ENCODE results near the gene KCNJ6. TPM values are rescaled to one million over a fixed set of nuclear protein-coding genes. Genes with fewer than 3 reads are reported as not detected.

Gene KCNJ6
- total RNA-seq, 4 donors from 2014 or later, result not detected

- in situ Hi-C loops (cut with MboI; ENCODE audit: low sequenced_read_pairs in 4 of 4), result no loop called here
- ATAC-seq (no peak), DNase-seq (no peak)
- TF ChIP-seq, protein P1, sequence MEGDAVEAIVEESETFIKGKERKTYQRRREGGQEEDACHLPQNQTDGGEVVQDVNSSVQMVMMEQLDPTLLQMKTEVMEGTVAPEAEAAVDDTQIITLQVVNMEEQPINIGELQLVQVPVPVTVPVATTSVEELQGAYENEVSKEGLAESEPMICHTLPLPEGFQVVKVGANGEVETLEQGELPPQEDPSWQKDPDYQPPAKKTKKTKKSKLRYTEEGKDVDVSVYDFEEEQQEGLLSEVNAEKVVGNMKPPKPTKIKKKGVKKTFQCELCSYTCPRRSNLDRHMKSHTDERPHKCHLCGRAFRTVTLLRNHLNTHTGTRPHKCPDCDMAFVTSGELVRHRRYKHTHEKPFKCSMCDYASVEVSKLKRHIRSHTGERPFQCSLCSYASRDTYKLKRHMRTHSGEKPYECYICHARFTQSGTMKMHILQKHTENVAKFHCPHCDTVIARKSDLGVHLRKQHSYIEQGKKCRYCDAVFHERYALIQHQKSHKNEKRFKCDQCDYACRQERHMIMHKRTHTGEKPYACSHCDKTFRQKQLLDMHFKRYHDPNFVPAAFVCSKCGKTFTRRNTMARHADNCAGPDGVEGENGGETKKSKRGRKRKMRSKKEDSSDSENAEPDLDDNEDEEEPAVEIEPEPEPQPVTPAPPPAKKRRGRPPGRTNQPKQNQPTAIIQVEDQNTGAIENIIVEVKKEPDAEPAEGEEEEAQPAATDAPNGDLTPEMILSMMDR (IDR thresholded peaks at IDR 0.05 in 4 of 5, conservative IDR thresholded peaks at IDR 0.05 in 1 of 5), result no peak
- no peak for TF ChIP-seq POLR2A (IDR thresholded peaks at IDR 0.05)
- H3K9me3 ChIP-seq, result no peaks in the 10 kb centered on the region
- H3K27ac ChIP-seq, result no peak overlapping the region
- no peak overlapping the region for H3K4me3 ChIP-seq
- intact Hi-C loops (cut with DNase I; ENCODE audit: low total_unique reads), result no loop called here
- H3K36me3 ChIP-seq, result no peaks in the 10 kb centered on the region
- H3K4me1 ChIP-seq, result no peaks in the 10 kb centered on the region
- no peaks in the 10 kb centered on the region for H3K27me3 ChIP-seq
These were observed 70.7 kb downstream of the KCNJ6 start for GRCh38 chr21:37845535-37845934.

- intact Hi-C loops (cut with DNase I; ENCODE audit: low total_unique reads), result no loop called here
- H3K27ac ChIP-seq, result no peak overlapping the region
- no peak for DNase-seq
- in situ Hi-C loops (cut with MboI; ENCODE audit: low sequenced_read_pairs in 4 of 4), result no loop called here
- H3K27me3 ChIP-seq, result no peaks in the 10 kb centered on the region
- H3K9me3 ChIP-seq, result no peaks in the 10 kb centered on the region
- TF ChIP-seq, protein P1 (IDR thresholded peaks at IDR 0.05 in 4 of 5, conservative IDR thresholded peaks at IDR 0.05 in 1 of 5), result no peak
- TF ChIP-seq POLR2A (IDR thresholded peaks at IDR 0.05), result no peak
- no peaks in the 10 kb centered on the region for H3K4me1 ChIP-seq
- no peak overlapping the region for H3K4me3 ChIP-seq
- ATAC-seq, result no peak
- no peaks in the 10 kb centered on the region for H3K36me3 ChIP-seq
These were observed 73.1 kb downstream of the KCNJ6 start for GRCh38 chr21:37843191-37843590.

GRCh38 chr21:37842163-37842919 lies 73.9 kb downstream of the KCNJ6 start:
- Histone ChIP-seq H3K27me3 (no peaks in the 10 kb centered on the region), H3K27ac (no peak overlapping the region), H3K4me3 (no peak overlapping the region), H3K9me3 (no peaks in the 10 kb centered on the region), H3K4me1 (no peaks in the 10 kb centered on the region), H3K36me3 (no peaks in the 10 kb centered on the region)
- ATAC-seq, result no peak
- in situ Hi-C loops (cut with MboI; ENCODE audit: low sequenced_read_pairs in 4 of 4), result no loop called here
- intact Hi-C loops (cut with DNase I; ENCODE audit: low total_unique reads), result no loop called here
- no peak for DNase-seq
- TF ChIP-seq POLR2A (IDR thresholded peaks at IDR 0.05), result no peak

GRCh38 chr21:37837381-37837780 lies 78.9 kb downstream of the KCNJ6 start:
- no peak for DNase-seq
- in situ Hi-C loops (cut with MboI; ENCODE audit: low sequenced_read_pairs in 4 of 4), result no loop called here
- no peaks in the 10 kb centered on the region for H3K27me3 ChIP-seq
- no peaks in the 10 kb centered on the region for H3K4me1 ChIP-seq
- H3K4me3 ChIP-seq, result no peak overlapping the region
- H3K36me3 ChIP-seq, result no peaks in the 10 kb centered on the region
- TF ChIP-seq, protein P1 (IDR thresholded peaks at IDR 0.05 in 4 of 5, conservative IDR thresholded peaks at IDR 0.05 in 1 of 5), result no peak
- no peak for TF ChIP-seq POLR2A (IDR thresholded peaks at IDR 0.05)
- no peaks in the 10 kb centered on the region for H3K9me3 ChIP-seq
- intact Hi-C loops (cut with DNase I; ENCODE audit: low total_unique reads), result no loop called here
- no peak for ATAC-seq
- no peak overlapping the region for H3K27ac ChIP-seq

DNA sequence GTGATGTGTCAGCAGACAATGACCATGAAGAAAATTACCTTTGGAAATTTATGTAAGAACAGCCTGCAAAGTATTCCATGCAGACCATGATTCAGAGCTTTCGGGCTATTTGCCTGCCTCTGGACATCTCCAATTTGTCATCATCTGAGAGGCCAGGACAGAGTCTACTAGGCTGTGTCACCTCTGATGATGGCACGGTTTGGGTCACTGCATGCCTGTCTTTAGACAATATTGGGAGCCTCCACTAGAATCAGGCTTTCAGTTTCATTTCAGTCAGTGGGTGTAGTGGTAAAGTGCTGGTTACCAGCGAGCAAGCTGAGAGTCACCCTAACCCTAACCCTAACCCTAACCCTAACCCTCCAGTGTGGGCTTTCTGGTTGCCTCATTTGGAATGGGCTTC lies 80.8 kb downstream of the KCNJ6 start:
- in situ Hi-C loops (cut with MboI; ENCODE audit: low sequenced_read_pairs in 4 of 4) (no loop called here), intact Hi-C loops (cut with DNase I; ENCODE audit: low total_unique reads) (no loop called here)
- H3K27ac ChIP-seq, result no peak overlapping the region
- TF ChIP-seq, protein P1 (IDR thresholded peaks at IDR 0.05 in 4 of 5, conservative IDR thresholded peaks at IDR 0.05 in 1 of 5), result no peak
- TF ChIP-seq POLR2A (IDR thresholded peaks at IDR 0.05), result no peak
- no peak for ATAC-seq
- H3K36me3 ChIP-seq, result no peaks in the 10 kb centered on the region
- H3K27me3 ChIP-seq, result no peaks in the 10 kb centered on the region
- H3K4me3 ChIP-seq, result no peak overlapping the region
- no peak for DNase-seq
- H3K9me3 ChIP-seq, result no peaks in the 10 kb centered on the region
- H3K4me1 ChIP-seq, result no peaks in the 10 kb centered on the region
